Putamen (tissue), 1 donor: ENCODE measurements around the gene ZNF384.
"Not testable (repeated sequence)": the region's sequence is repeated elsewhere in the genome, so short reads cannot be mapped to it uniquely, and the experiment has no call there.

Experiments used
- DNase-seq: peaks from one replicate; pipeline ENCODE4 v3.0.0-alpha.2; 2016; ENCODE audit warnings: low spot score

ZNF384 gene

GRCh38 chr12:6688999-6689882 is at the start of gene ZNF384:
ZNF384 (minus strand) TSS chr12:6689375; CDS start chr12:6679520, 9,855 bp downstream.
- peak; percentile 100 for DNase-seq

DNA sequence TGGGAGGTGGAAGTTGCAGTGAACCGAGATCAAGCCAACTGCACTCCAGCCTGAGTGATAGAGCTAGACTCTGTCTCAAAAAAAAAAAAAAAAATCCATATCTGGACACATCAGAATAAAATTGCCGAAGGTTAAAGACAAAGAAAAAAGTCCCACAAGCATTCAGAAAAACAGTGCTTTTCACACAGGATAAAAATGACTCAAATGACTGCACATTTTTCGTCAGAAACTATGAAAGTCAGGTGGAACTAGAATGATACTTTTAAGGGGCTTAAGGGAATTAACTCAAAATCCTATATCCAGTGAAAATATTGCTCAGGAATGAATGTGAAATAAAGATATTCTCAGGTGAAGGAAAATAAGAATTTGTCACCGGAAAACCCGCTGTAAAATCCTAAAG is 47.6 kb upstream of the ZNF384 start:
- no peak for DNase-seq

DNA sequence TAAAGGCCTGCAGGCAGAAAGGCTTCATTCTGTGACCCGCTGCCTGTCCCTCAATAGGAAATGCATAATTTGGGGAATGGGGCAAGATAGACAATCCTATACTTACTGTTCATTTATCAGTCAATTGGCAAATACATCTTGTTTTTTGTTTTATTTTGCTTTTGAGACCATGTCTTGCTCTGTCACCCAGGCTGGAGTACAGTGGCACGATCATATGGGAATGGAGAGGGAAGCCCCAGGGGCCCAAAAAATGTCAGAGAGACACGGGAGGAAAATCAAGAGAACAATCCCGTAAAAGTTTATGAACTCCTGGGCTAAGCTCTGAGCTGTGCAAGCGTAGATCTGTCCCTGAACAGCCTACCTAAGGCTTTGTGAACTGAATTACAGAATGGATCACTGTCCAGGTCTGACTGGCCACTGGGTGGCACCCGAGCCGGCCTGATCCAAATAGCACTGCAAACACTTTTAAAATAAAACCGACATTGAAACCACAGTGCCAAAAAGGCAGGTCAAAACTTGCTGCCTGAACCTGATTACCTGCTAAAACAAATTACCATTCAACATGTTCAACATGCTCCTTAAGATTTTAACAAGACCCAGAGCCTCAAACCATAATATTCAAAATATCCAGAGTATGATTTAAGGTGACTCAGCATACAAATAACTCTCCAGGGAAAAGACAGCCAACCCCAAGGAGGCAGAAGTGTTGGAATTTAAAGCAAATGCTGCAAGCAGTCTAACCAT is 46.4 kb upstream of the ZNF384 start:
- DNase-seq = no peak

- no peak for DNase-seq
Measured at GRCh38 chr12:6734506-6735387, 45.6 kb upstream of the ZNF384 start.

GRCh38 chr12:6730169-6730568 is 41.0 kb upstream of the ZNF384 start:
- DNase-seq = peak; percentile 39

GRCh38 chr12:6729186-6729585 is 40.0 kb upstream of the ZNF384 start:
- no peak for DNase-seq

GRCh38 chr12:6725350-6725749 is 36.2 kb upstream of the ZNF384 start:
- DNase-seq = no peak

DNA sequence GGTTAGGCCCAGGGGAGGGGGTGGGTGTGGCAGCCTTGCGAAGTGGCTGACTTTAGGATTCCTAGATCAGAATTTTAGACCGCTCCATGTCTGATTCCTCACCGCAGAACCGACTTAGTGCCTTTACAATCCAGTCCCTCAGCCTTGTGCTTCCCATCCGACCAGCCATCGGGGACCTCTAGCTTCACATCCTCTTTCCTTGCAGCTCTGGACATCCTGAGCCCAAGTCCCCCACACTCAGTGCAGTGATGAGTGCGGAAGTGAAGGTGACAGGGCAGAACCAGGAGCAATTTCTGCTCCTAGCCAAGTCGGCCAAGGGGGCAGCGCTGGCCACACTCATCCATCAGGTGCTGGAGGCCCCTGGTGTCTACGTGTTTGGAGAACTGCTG is 35.2 kb upstream of the ZNF384 start:
- DNase-seq = no peak

GRCh38 chr12:6723607-6724408 is 34.6 kb upstream of the ZNF384 start, which contains the start of gene COPS7A:
COPS7A (plus strand) TSS chr12:6724046; CDS start chr12:6724657, 611 bp downstream.
- peak; percentile 98 for DNase-seq

- DNase-seq = no peak
Measured at GRCh38 chr12:6722863-6723262, 33.7 kb upstream of the ZNF384 start.

DNA sequence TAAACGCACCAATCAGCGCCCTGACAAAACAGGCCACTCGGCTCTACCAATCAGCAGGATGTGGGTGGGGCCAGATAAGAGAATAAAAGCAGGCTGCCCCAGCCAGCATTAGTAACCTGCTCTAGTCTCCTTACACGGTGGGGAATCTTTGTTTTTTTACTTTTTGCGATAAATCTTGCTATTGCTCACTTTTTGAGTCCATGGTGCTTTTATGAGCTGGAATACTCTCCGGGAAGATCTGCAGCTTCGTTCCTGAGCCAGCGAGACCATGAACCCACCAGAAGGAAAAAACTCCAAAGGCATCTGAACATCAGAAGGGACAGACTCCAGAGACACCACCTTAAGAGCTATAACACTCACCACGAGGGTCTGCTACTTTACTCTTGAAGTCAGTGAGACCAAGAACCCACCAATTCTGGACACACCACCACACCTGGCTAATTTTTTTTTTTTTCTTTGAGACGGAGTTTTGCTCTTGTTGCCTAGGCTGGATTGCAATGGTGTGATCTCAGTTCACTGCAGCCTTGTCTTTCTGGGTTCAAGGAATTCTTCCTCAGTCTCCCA is 27.8 kb upstream of the ZNF384 start:
- no peak for DNase-seq

DNA sequence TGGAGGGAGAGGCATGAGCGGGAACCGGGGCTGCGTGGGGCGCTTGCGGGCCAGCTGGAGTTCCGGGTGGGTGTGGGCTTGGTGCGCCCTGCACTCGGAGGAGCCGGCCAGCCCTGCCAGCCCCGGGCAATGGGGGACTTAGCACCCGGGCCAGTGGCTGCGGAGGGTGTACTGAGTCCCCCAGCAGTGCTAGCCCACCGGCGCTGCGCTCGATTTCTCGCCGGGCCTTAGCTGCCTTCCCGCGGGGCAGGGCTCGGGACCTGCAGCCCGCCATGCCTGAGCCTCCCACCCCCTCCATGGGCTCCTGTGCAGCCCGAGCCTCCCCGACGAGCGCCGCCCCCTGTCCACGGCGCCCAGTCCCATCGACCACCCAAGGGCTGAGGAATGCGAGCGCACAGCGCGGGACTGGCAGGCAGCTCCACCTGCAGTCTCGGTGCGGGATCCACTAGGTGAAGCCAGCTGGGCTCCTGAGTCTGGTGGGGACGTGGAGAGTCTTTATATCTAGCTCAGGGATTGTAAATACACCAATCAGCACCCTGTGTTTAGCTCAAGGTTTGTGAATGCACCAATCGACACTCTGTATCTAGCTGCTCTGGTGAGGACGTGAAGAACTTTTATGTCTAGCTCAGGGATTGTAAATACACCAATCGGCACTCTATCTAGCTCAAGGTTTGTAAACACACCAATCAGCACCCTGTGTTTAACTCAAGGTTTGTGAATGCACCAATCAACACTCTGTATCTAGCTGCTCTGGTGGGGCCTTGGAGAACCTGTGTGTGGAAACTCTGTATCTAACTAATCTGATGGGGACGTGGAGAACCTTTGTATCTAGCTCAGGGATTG is 27.1 kb upstream of the ZNF384 start:
- DNase-seq = not testable (repeated sequence)

GRCh38 chr12:6708960-6709394 is 19.8 kb upstream of the ZNF384 start:
- DNase-seq = no peak

DNA sequence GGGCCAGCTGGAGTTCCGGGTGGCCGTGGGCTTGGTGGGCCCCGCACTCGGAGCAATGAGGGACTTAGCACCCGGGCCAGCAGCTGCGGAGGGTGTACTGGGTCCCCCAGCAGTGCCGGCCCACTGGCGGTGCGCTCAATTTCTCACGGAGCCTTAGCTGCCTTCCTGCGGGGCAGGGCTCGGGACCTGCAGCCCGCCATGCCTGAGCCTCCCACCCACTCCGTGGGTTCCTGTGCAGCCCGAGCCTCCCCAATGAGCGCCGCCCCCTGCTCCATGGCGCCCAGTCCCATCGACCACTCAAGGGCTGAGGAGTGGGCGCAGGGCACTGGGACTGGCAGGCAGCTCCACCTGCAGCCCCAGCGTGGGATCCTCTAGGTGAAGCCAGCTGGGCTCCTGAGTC is 19.2 kb upstream of the ZNF384 start:
- not testable (repeated sequence) for DNase-seq

- no peak for DNase-seq
Measured at GRCh38 chr12:6703631-6704030, 14.5 kb upstream of the ZNF384 start.

DNA sequence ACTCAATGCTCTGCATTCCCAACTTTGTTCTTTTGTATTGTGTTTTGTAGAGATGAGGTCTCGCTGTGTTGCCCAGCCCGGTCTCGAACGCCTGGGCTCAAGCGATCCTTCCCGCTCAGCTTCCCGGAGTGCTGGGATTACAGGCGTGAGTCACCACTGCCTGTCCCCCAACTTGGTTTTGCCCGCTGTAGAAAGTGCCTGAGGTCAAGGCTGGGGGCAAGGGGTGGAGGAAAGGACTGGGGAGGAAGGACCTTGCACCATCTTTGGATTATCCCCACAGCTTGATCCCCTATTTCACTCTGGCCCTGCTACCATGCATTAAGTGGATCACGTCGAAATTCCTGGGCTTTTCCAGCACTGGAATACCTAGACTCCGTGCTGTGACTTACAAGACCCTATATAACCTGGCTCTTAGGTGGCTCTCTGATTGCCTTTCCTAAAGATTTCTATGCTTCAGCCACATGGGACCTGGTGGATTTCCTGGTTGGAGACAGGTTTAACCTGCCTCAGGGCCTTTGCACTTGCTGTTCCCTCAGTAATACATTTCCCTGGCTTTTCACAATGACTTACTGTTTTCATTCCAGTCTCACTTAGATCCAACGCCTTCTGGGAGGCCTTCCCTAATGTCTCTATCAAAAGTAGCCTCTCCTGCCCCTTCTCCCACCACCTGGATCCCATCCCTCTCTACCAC is 12.0 kb upstream of the ZNF384 start:
- DNase-seq = no peak

GRCh38 chr12:6700646-6701051 is 11.5 kb upstream of the ZNF384 start, which contains the start of gene PIANP:
PIANP (minus strand) TSS chr12:6700815; CDS start chr12:6698061, 2,754 bp downstream.
- DNase-seq = peak; percentile 21

DNA sequence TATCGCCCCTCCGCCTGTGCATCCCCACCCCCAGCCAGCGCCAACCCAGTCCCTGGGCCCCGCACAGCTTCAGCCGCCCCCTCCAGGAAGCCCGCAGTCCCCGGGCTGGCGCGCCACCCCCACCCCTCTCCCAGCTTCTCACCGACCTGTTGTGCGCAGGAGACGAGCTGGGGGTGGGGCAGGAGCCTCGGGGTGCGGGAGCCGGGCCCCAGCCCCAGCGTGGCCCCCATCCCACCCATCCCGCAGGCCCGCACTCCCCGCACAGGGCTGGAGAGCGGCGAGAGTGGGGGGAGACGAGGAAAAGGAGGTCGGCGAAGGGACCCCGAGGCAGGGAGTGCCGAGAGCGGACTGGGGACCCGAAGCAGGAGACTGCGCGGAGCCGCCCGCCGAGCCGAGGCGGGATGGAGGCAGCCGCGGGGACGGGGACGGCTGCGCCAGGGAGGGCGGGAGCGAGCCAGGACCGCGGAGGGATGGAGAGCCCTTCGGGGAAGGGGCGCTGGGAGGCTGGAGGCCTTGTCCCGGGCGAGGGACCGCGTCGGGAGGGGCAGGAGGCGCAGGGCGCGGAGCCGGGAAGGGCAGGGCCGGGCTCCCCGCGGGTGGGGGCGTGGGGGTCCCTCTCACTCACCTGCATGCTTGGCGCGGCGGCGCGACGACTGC is 10.9 kb upstream of the ZNF384 start:
- DNase-seq = peak; percentile 43
